HCT116 (cell line): ENCODE results near the gene RGS7. TPM values are rescaled to one million over a fixed set of nuclear protein-coding genes. Genes with fewer than 3 reads are reported as not detected.
"Not testable (repeated sequence)": the region's sequence is repeated elsewhere in the genome, so short reads cannot be mapped to it uniquely, and the experiment has no call there.

Experiments
- ATAC-seq: fragments of 200-7000 bp; cut with Tn5 transposase; 2 replicates; pipeline ENCODE4 v1.9.1; 2020; ENCODE audit warnings: mild to moderate bottlenecking, moderate library complexity
- BruUV-seq: library from RNA; stranded (reverse); fragments of 400-500 nt; replicated peaks from 2 replicates; lab custom pipeline; 2021; lab: Mats Ljungman, UMichigan
- CTCF ChIA-PET: fragments of 300-600 bp; sonication (Branson Sonifier 250); formaldehyde crosslinking; loops from one replicate; lab custom pipeline; 2021; ENCODE audit warnings: antibody characterized with exemption; lab: Charles Lee
- POLR2A ChIA-PET: fragments of 300-600, 350-600 bp; sonication (Branson Sonifier 250); formaldehyde crosslinking; loops from one replicate; lab custom pipeline; 2021; ENCODE audit warnings: antibody characterized with exemption; lab: Charles Lee
- RAD21 ChIA-PET, 2 experiments: fragments of 300-600 bp; sonication (Branson Sonifier 250); formaldehyde crosslinking; loops; one replicate each; lab custom pipeline; 2023; ENCODE audit warnings: low total read pairs in 2 of 2; ENCODE audit not compliant: uncharacterized antibody in 2 of 2, unreplicated experiment in 2 of 2, low non-redundant PET in 1 of 2; lab: Charles Lee
- DNase-seq: peaks from one replicate; pipeline ENCODE4 v3.0.0-alpha.2; 2010; ENCODE audit warnings: low read depth, low spot score
- H2AFZ ChIP-seq: fragments of 200-600 bp; shearing (Covaris generic), sonication (generic); 2 replicates; pipeline ENCODE4 v1.6.1; 2017; ENCODE audit warnings: low read depth, mixed run types, mixed read lengths, antibody characterized with exemption, low read length; ENCODE audit not compliant: poor library complexity, severe bottlenecking
- H3K27ac ChIP-seq: 2 replicates; pipeline ENCODE4 v1.5.1; 2012; ENCODE audit warnings: low read depth, low read length
- H3K27me3 ChIP-seq: fragments of 200-600 bp; sonication (generic); 2 replicates; pipeline ENCODE4 v1.6.1; 2016; ENCODE audit warnings: mixed run types, low read length, mixed read lengths; ENCODE audit not compliant: insufficient read depth
- H3K36me3 ChIP-seq, 2 experiments: fragments of 200-500 bp in 1 of 2; fragments of 200-600 bp in 1 of 2; sonication (Bioruptor generic) in 1 of 2; sonication (generic) in 1 of 2; 2 replicates each; pipeline versions ENCODE4 v1.5.1 to v1.6.1; 2014 to 2016; ENCODE audit warnings: low read length in 2 of 2, inconsistent platforms in 1 of 2, mixed read lengths in 1 of 2, mixed run types in 1 of 2; ENCODE audit not compliant: insufficient read depth in 2 of 2, control insufficient read depth in 1 of 2
- H3K4me1 ChIP-seq, 2 experiments: fragments of 200-600 bp in 1 of 2; sonication (generic) in 1 of 2; 2 replicates each; pipeline versions ENCODE4 v1.5.1 to v1.6.1; 2012 to 2017; ENCODE audit warnings: low read length in 2 of 2, inconsistent platforms in 1 of 2, mild to moderate bottlenecking in 1 of 2, mixed read lengths in 1 of 2, mixed run types in 1 of 2, moderate library complexity in 1 of 2; ENCODE audit not compliant: insufficient read depth in 2 of 2, control insufficient read depth in 1 of 2
- H3K4me2 ChIP-seq: fragments of 200-600 bp; sonication (generic); 2 replicates; pipeline ENCODE4 v1.6.1; 2017; ENCODE audit warnings: mixed run types, low read length, mixed read lengths
- H3K4me3 ChIP-seq, 2 experiments: fragments of 200-600 bp in 1 of 2; sonication (generic) in 1 of 2; replicated peaks in 1 of 2; 2 replicates each; pipeline ENCODE4 v1.5.1; 2011 to 2016; ENCODE audit warnings: low read length in 2 of 2, control low read depth in 1 of 2, low read depth in 1 of 2, mild to moderate bottlenecking in 1 of 2, mixed read lengths in 1 of 2, mixed run types in 1 of 2
- H3K79me2 ChIP-seq: fragments of 200-600 bp; sonication (generic); 2 replicates; pipeline ENCODE4 v1.6.1; 2017; ENCODE audit warnings: mild to moderate bottlenecking, mixed run types, low read length, moderate library complexity, mixed read lengths; ENCODE audit not compliant: insufficient read depth
- H3K9ac ChIP-seq: fragments of 200-600 bp; sonication (generic); 2 replicates; pipeline ENCODE4 v1.6.1; 2016; ENCODE audit warnings: low read length, mixed read lengths
- H3K9me2 ChIP-seq: fragments of 200-600 bp; sonication (generic), shearing (Covaris generic); 2 replicates; pipeline ENCODE4 v1.6.1; 2017; ENCODE audit warnings: mixed run types, mild to moderate bottlenecking, moderate library complexity; ENCODE audit not compliant: insufficient read depth
- H3K9me3 ChIP-seq, 2 experiments: fragments of 200-500 bp in 1 of 2; fragments of 200-600 bp in 1 of 2; sonication (Bioruptor generic) in 1 of 2; sonication (generic) in 1 of 2; 2 replicates each; pipeline ENCODE4 v1.6.1; 2014 to 2017; ENCODE audit warnings: low read length in 2 of 2, mixed read lengths in 2 of 2, inconsistent platforms in 1 of 2, low read depth in 1 of 2, mild to moderate bottlenecking in 1 of 2, mixed run types in 1 of 2, moderate library complexity in 1 of 2; ENCODE audit not compliant: control insufficient read depth in 1 of 2, insufficient read depth in 1 of 2
- H4K20me1 ChIP-seq: fragments of 200-600 bp; sonication (generic), shearing (Covaris generic); 2 replicates; pipeline ENCODE4 v1.6.1; 2017; ENCODE audit warnings: mixed run types, mild to moderate bottlenecking, moderate library complexity; ENCODE audit not compliant: insufficient read depth
- ELF1 ChIP-seq: IDR thresholded peaks from 2 replicates; pipeline ENCODE4 v1.6.1; 2012; ENCODE audit warnings: low read depth, borderline replicate concordance
- SP1 ChIP-seq: IDR thresholded peaks from 2 replicates; pipeline ENCODE4 v1.6.1; 2012; ENCODE audit warnings: low read depth
- SRF ChIP-seq: IDR thresholded peaks from 2 replicates; pipeline ENCODE4 v1.6.1; 2012; ENCODE audit warnings: low read depth
- intact Hi-C: fragments of 100-400 bp; cut with micrococcal nuclease; formaldehyde crosslinking; loops from 2 replicates; pipeline ENCODE4 v1.10.0; 2022
- total RNA-seq: library from RNA; stranded (reverse); gene quantifications from one replicate; pipeline ENCODE4 v1.2.1, GENCODE V29; 2021; ENCODE audit not compliant: unreplicated experiment

The RGS7 gene
- total RNA-seq, 1 experiment from 2014 or later: not detected

GRCh38 chr1:240882656-240883308 is 474.2 kb downstream of the RGS7 start:
- H3K27me3 ChIP-seq, H3K9ac ChIP-seq, BruUV-seq, ATAC-seq, H3K4me2 ChIP-seq, POLR2A ChIA-PET, H3K9me3 ChIP-seq, intact Hi-C loops, H3K36me3 ChIP-seq, H3K4me3 ChIP-seq, H3K4me1 ChIP-seq, H3K27ac ChIP-seq, H4K20me1 ChIP-seq, H2AFZ ChIP-seq, H3K79me2 ChIP-seq, H3K9me2 ChIP-seq, DNase-seq, RAD21 ChIA-PET: not testable (repeated sequence)
- CTCF ChIA-PET: interaction anchor here (1.3 kb wide), 1 partner anchor 151 kb away, joined by 4 read pairs; no protein-coding TSS in a partner anchor

- CTCF ChIA-PET: no interaction called here
- intact Hi-C loops: no loop called here
- no peak for ATAC-seq
- Histone ChIP-seq H3K79me2 (no peaks in the 10 kb centered on the region), H4K20me1 (no peaks in the 10 kb centered on the region), H3K9me3 (peaks cover 5 to 11% of the 10 kb centered on the region in 2 experiments; a peak in 2 of 4 replicates), H3K27me3 (no peaks in the 10 kb centered on the region), H3K9ac (no peak overlapping the region), H3K4me1 (no peaks in the 10 kb centered on the region), H3K27ac (no peak overlapping the region), H2AFZ (no peak overlapping the region), H3K4me2 (no peak overlapping the region), H3K36me3 (no peaks in the 10 kb centered on the region)
- no peak for DNase-seq
- POLR2A ChIA-PET: no interaction called here
- BruUV-seq: no TSS peak
- RAD21 ChIA-PET: no interaction called here
- no peak for TF ChIP-seq ELF1
- no peak for TF ChIP-seq SP1
- TF ChIP-seq SRF: no peak
- TF ChIP-seq, all 23 proteins: peak for 0
- no peak overlapping the region for H3K4me3 ChIP-seq
- H3K9me2 ChIP-seq: no peaks in the 10 kb centered on the region
These were observed 478.4 kb downstream of the RGS7 start for GRCh38 chr1:240878631-240879030.
